ENCODE measurements around the gene TMEM147.

TMEM147 gene

DNA sequence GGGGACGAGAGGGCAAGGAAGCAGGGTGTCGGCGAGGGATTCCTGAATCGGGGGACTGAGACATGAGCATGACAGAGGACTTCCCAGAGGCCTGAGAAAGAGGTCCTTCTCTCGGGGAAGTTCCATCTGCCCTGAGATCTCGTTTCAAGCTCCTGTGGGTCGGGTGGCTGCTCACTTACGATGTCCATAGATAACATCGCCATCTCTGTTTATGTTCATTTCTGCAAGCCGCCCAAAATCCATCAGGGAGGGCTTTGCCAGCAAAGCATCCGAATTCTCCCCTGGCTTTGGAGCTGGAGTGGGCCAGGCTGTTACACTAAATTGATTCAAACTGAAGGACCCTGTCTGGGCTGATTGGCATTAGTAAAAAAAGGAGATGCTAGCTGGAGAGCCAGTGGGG, 37.9 kb upstream of the TMEM147 start:
- H3K4me3 ChIP-seq (ENCODE audit: low read depth, low read length), result no peak overlapping the region
- no peak overlapping the region for H3K18ac ChIP-seq (ENCODE audit: low read length)
- no peak overlapping the region for H3K14ac ChIP-seq (ENCODE audit: low read length)
- H4K8ac ChIP-seq (ENCODE audit: low read depth, low read length), result no peak overlapping the region
- no CpG with 5 or more reads among the region's 11 CpGs for WGBS (ENCODE audit: extremely low coverage, insufficient coverage, insufficient read length)
- no peak for DNase-seq
- H3K4me2 ChIP-seq (ENCODE audit: low read length), result no peak overlapping the region
- H2BK12ac ChIP-seq (ENCODE audit: low read length), result no peak overlapping the region
- H3K9me3 ChIP-seq (ENCODE audit: insufficient read depth, low read depth, low read length), result peaks cover 2% of the 10 kb centered on the region
- H3K79me2 ChIP-seq (ENCODE audit: control insufficient read depth, insufficient read depth, low read length, poor library complexity), result peaks cover 4% of the 10 kb centered on the region
- no peak overlapping the region for H2AK5ac ChIP-seq (ENCODE audit: low read length)
- H2BK5ac ChIP-seq (ENCODE audit: low read depth, low read length, poor library complexity), result no peak overlapping the region
- H3K79me1 ChIP-seq (ENCODE audit: low read length), result peaks cover 7% of the 10 kb centered on the region
- no peak overlapping the region for H2AFZ ChIP-seq (ENCODE audit: insufficient read depth, low read length, poor library complexity)
- H3K23ac ChIP-seq (ENCODE audit: low read length), result no peak overlapping the region
- no peak overlapping the region for H4K91ac ChIP-seq (ENCODE audit: low read depth, low read length)
- H4K12ac ChIP-seq (ENCODE audit: low read depth, low read length), result no peak overlapping the region
- no peak overlapping the region for H2BK120ac ChIP-seq (ENCODE audit: insufficient read depth, low read length, poor library complexity)
- H3K4me1 ChIP-seq (ENCODE audit: control insufficient read depth in 1 of 2, insufficient read depth in 2 of 2, low read length in 2 of 2), result peaks cover 3 to 5% of the 10 kb centered on the region in 2 experiments
- H3K36me3 ChIP-seq (ENCODE audit: control insufficient read depth in 1 of 2, insufficient read depth in 2 of 2, low read length in 2 of 2), result peaks cover 24 to 25% of the 10 kb centered on the region in 2 experiments
- H3K27ac ChIP-seq (ENCODE audit: low read depth, low read length), result no peak overlapping the region
- no peak overlapping the region for H3K4ac ChIP-seq (ENCODE audit: low read depth, low read length)
- no peaks in the 10 kb centered on the region for H3K27me3 ChIP-seq (ENCODE audit: insufficient read depth, low read length)
- no peak overlapping the region for H3K9ac ChIP-seq (ENCODE audit: low read length)

DNA sequence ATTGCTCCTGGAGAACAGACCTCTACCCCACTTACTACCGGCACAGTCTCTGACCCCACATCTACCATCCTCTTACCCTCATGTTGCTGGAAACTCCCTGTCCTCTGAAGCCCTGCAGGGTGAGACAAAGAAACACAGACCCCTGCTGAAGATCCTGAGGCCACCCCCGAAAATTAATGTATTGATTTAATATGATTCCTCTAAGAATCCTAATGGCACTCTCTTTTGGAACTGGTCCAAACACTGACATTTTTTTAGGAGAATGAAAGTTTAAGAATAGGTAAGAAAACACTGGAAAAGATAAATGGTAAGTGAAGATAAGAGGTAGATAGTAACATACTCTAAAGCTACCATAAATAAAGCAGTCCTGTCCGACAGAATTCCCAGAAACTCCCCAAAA, 37.3 kb upstream of the TMEM147 start:
- H3K79me2 ChIP-seq (ENCODE audit: control insufficient read depth, insufficient read depth, low read length, poor library complexity), result peaks cover 4% of the 10 kb centered on the region
- no peak overlapping the region for H2AK5ac ChIP-seq (ENCODE audit: low read length)
- H3K9me3 ChIP-seq (ENCODE audit: insufficient read depth, low read depth, low read length), result peaks cover 2% of the 10 kb centered on the region
- no peak overlapping the region for H3K23ac ChIP-seq (ENCODE audit: low read length)
- no peak overlapping the region for H4K91ac ChIP-seq (ENCODE audit: low read depth, low read length)
- H3K36me3 ChIP-seq (ENCODE audit: control insufficient read depth in 1 of 2, insufficient read depth in 2 of 2, low read length in 2 of 2), result peaks cover 21% of the 10 kb centered on the region in 2 experiments
- DNase-seq, result no peak
- H3K27ac ChIP-seq (ENCODE audit: low read depth, low read length), result no peak overlapping the region
- H3K14ac ChIP-seq (ENCODE audit: low read length), result no peak overlapping the region
- H2BK5ac ChIP-seq (ENCODE audit: low read depth, low read length, poor library complexity), result no peak overlapping the region
- no peak overlapping the region for H3K4me3 ChIP-seq (ENCODE audit: low read depth, low read length)
- H3K27me3 ChIP-seq (ENCODE audit: insufficient read depth, low read length), result no peaks in the 10 kb centered on the region
- H3K79me1 ChIP-seq (ENCODE audit: low read length), result peaks cover 7% of the 10 kb centered on the region
- H4K8ac ChIP-seq (ENCODE audit: low read depth, low read length), result no peak overlapping the region
- H3K18ac ChIP-seq (ENCODE audit: low read length), result no peak overlapping the region
- WGBS (ENCODE audit: extremely low coverage, insufficient coverage, insufficient read length), result no CpG with 5 or more reads among the region's 3 CpGs
- no peak overlapping the region for H4K12ac ChIP-seq (ENCODE audit: low read depth, low read length)
- no peak overlapping the region for H2BK12ac ChIP-seq (ENCODE audit: low read length)
- H3K4me1 ChIP-seq (ENCODE audit: control insufficient read depth in 1 of 2, insufficient read depth in 2 of 2, low read length in 2 of 2), result peaks cover 3 to 5% of the 10 kb centered on the region in 2 experiments
- H3K9ac ChIP-seq (ENCODE audit: low read length), result no peak overlapping the region
- H3K4ac ChIP-seq (ENCODE audit: low read depth, low read length), result no peak overlapping the region
- no peak overlapping the region for H2AFZ ChIP-seq (ENCODE audit: insufficient read depth, low read length, poor library complexity)
- no peak overlapping the region for H2BK120ac ChIP-seq (ENCODE audit: insufficient read depth, low read length, poor library complexity)
- H3K4me2 ChIP-seq (ENCODE audit: low read length), result no peak overlapping the region

DNA sequence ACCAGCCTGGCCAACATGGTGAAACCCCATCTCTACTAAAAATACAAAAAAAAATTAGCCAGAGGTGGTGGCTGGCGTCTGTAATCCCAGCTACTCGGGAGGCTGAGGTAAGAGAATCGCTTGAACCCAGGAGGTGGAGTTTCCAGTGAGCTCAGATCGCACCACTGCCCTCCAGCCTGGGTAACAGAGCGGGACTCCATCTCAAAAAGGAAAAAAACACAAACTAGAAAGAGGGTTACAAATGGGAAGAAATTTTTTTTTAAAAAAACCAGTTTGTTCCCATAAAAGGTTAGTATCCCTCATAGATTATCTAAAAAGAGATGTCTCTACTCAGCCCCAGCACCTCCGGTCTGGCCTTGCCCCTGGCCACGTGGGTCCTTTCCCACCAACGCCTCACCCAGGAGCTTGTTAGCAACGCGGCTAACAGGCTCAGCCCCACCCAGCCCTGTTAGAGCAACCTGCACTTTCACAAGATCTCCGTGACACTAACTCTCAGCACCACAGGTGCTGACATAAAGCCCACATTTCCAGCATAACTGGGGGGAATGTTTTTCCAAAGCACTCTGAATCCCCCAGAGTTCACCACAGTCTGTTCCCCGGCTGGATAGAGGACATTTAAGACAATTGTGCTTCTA, 36.3 kb upstream of the TMEM147 start:
- Histone ChIP-seq H2AFZ (ENCODE audit: insufficient read depth, low read length, poor library complexity) (peak overlapping the region; percentile 6), H3K9ac (ENCODE audit: low read length) (no peak overlapping the region), H3K9me3 (ENCODE audit: insufficient read depth, low read depth, low read length) (peaks cover 2% of the 10 kb centered on the region), H3K27ac (ENCODE audit: low read depth, low read length) (no peak overlapping the region), H3K14ac (ENCODE audit: low read length) (no peak overlapping the region), H2BK120ac (ENCODE audit: insufficient read depth, low read length, poor library complexity) (no peak overlapping the region), H4K12ac (ENCODE audit: low read depth, low read length) (no peak overlapping the region), H3K79me2 (ENCODE audit: control insufficient read depth, insufficient read depth, low read length, poor library complexity) (peaks cover 4% of the 10 kb centered on the region), H2AK5ac (ENCODE audit: low read length) (no peak overlapping the region), H3K79me1 (ENCODE audit: low read length) (peaks cover 7% of the 10 kb centered on the region), H3K4me3 (ENCODE audit: low read depth, low read length) (no peak overlapping the region), H3K18ac (ENCODE audit: low read length) (no peak overlapping the region), H4K8ac (ENCODE audit: low read depth, low read length) (no peak overlapping the region), H2BK5ac (ENCODE audit: low read depth, low read length, poor library complexity) (no peak overlapping the region), H3K4me1 (ENCODE audit: control insufficient read depth in 1 of 2, insufficient read depth in 2 of 2, low read length in 2 of 2) (peaks cover 3 to 5% of the 10 kb centered on the region in 2 experiments), H3K36me3 (ENCODE audit: control insufficient read depth in 1 of 2, insufficient read depth in 2 of 2, low read length in 2 of 2) (peaks cover 16 to 17% of the 10 kb centered on the region in 2 experiments), H3K4me2 (ENCODE audit: low read length) (peak overlapping the region; percentile 86), H4K91ac (ENCODE audit: low read depth, low read length) (no peak overlapping the region), H3K4ac (ENCODE audit: low read depth, low read length) (peak overlapping the region; percentile 2), H2BK12ac (ENCODE audit: low read length) (no peak overlapping the region), H3K27me3 (ENCODE audit: insufficient read depth, low read length) (no peaks in the 10 kb centered on the region), H3K23ac (ENCODE audit: low read length) (no peak overlapping the region)
- no CpG with 5 or more reads among the region's 12 CpGs for WGBS (ENCODE audit: extremely low coverage, insufficient coverage, insufficient read length)
- peak in 1 of 2 donors; percentile 9 for DNase-seq

DNA sequence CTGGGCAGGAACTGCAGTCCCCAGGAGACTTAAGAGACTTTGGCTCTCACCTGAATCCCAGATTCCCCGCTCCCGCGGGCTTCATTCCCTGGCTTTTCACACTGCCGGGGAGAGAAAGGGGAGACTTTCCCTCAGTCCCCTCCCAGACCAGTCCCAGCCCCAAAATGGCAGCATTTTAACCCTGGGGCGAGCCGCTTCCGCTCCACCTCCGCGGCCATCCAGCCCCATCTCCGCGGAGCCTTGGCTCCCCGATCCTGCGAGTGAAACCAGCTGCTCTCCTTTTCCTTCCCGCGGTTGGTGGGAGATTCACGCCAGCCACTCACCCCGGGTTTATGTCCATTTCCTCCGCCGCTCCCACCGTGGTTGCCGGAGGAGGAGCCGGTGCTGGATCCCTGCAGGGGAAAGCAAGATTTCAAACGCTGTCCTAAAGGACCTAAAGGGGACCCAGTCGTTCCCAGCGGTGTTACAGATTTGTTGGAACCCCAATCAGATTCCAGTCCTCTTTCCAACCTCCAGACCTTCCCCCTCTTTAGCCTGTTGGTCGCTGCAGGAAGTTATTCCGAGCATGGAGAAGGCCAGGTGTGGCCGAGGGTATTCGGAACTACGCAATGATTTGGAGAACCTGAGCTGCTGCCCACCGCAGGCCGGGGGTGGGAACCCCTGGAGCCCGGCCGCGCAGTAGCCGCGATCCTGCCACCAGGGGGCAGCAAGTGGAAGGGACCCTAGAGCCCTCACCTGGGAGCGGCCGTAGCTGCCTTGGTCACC, 35.4 kb upstream of the TMEM147 start:
- H3K18ac ChIP-seq (ENCODE audit: low read length), result peak overlapping the region; percentile 82
- H3K14ac ChIP-seq (ENCODE audit: low read length), result peak overlapping the region; percentile 78
- H2BK5ac ChIP-seq (ENCODE audit: low read depth, low read length, poor library complexity), result peak overlapping the region; percentile 73
- H3K79me2 ChIP-seq (ENCODE audit: control insufficient read depth, insufficient read depth, low read length, poor library complexity), result peaks cover 4% of the 10 kb centered on the region
- peak; percentile 23 to 72 for DNase-seq
- peak overlapping the region; percentile 10 for H2BK120ac ChIP-seq (ENCODE audit: insufficient read depth, low read length, poor library complexity)
- peak overlapping the region; percentile 75 for H3K27ac ChIP-seq (ENCODE audit: low read depth, low read length)
- peak overlapping the region; percentile 50 for H2BK12ac ChIP-seq (ENCODE audit: low read length)
- peak overlapping the region; percentile 99 for H2AFZ ChIP-seq (ENCODE audit: insufficient read depth, low read length, poor library complexity)
- H3K9ac ChIP-seq (ENCODE audit: low read length), result peak overlapping the region; percentile 42
- peak overlapping the region; percentile 24 for H2AK5ac ChIP-seq (ENCODE audit: low read length)
- H4K91ac ChIP-seq (ENCODE audit: low read depth, low read length), result peak overlapping the region; percentile 65
- H3K9me3 ChIP-seq (ENCODE audit: insufficient read depth, low read depth, low read length), result peaks cover 2% of the 10 kb centered on the region
- peak overlapping the region; percentile 98 for H4K8ac ChIP-seq (ENCODE audit: low read depth, low read length)
- H3K36me3 ChIP-seq (ENCODE audit: control insufficient read depth in 1 of 2, insufficient read depth in 2 of 2, low read length in 2 of 2), result peaks cover 11 to 14% of the 10 kb centered on the region in 2 experiments
- H3K27me3 ChIP-seq (ENCODE audit: insufficient read depth, low read length), result no peaks in the 10 kb centered on the region
- peak overlapping the region; percentile 94 for H4K12ac ChIP-seq (ENCODE audit: low read depth, low read length)
- no peak overlapping the region for H3K23ac ChIP-seq (ENCODE audit: low read length)
- WGBS (ENCODE audit: extremely low coverage, insufficient coverage, insufficient read length), result no CpG with 5 or more reads among the region's 39 CpGs
- H3K4me2 ChIP-seq (ENCODE audit: low read length), result peak overlapping the region; percentile 86
- H3K4ac ChIP-seq (ENCODE audit: low read depth, low read length), result peak overlapping the region; percentile 73
- peaks cover 7% of the 10 kb centered on the region for H3K79me1 ChIP-seq (ENCODE audit: low read length)
- H3K4me3 ChIP-seq (ENCODE audit: low read depth, low read length), result peak overlapping the region; percentile 74
- peaks cover 3 to 5% of the 10 kb centered on the region in 2 experiments for H3K4me1 ChIP-seq (ENCODE audit: control insufficient read depth in 1 of 2, insufficient read depth in 2 of 2, low read length in 2 of 2)
